ENCODE measurements around the gene PLCXD3.

PLCXD3 gene

GRCh38 chr5:41457094-41457493 lies 53.3 kb downstream of the PLCXD3 start:
- no peak overlapping the region for H3K4me3 ChIP-seq (ENCODE audit: low read depth, low read length)
- no peak for TF ChIP-seq CTCF (IDR thresholded peaks at IDR 0.05; ENCODE audit: borderline replicate concordance, insufficient read depth, low read depth, low read length)

DNA sequence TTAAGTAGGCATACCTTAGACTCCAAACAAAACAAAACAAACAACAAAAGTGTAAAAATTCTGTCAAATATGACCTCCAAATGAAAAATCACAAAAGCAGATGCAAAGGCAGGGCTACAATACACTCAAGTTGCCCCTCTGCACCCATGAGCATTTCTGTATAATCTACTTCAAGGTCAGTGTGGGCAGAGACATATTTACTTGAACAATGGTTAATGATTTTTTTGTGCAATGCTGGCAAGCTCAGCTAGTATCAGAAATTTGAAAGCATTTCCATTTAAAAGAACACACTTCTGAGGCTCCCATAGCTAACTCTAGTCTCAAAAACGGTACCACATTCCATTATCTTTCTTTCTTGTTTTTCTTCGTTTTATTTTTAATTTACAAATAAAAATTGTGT lies 57.9 kb downstream of the PLCXD3 start:
- TF ChIP-seq CTCF (IDR thresholded peaks at IDR 0.05; ENCODE audit: borderline replicate concordance, insufficient read depth, low read depth, low read length) = no peak

DNA sequence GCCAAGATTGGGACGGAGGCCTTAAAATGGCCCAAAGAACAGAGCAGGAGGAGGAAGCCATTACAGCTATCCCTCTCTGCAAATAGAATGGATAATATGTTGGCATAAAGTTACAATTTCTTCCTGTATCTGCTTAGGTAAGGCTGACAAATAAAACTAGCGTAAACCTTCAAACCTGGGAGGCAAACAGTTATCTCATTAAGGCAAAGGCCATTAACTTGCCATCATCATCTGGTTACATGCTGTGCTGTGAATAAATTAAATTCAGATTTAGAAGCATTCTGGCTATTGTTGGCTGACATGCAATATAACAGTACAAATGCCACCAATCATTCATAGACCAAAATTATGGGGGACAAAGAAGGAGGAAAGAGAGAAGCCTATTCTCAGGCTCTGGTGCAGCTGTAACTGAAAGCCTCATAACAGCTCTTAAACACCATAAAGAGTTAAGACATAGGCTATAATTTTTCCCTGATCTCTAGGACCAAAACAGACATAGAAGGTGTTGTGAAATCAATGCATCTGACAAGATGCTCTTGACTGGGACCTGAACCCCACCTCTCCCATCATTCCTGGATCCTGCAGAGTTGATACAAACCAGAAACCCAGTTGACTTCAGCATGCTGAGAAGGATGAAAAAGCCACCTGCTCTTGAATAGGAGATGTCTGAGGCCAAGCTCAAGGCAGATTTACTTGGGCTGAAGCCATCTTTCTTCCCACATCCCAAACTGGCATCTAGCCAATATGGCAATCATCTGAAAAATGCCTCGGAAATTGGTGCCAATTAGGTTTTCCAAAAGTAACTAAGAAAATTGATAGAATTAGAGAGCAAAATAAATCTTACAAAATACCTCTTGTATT lies 62.5 kb downstream of the PLCXD3 start:
- no peak for TF ChIP-seq CTCF (IDR thresholded peaks at IDR 0.05; ENCODE audit: borderline replicate concordance, insufficient read depth, low read depth, low read length)
- H3K4me3 ChIP-seq (ENCODE audit: low read depth, low read length) = no peak overlapping the region

More for the DNA sequence above, 57.9 kb downstream of the PLCXD3 start:
- no peak overlapping the region for H3K4me3 ChIP-seq (ENCODE audit: low read depth, low read length)

DNA sequence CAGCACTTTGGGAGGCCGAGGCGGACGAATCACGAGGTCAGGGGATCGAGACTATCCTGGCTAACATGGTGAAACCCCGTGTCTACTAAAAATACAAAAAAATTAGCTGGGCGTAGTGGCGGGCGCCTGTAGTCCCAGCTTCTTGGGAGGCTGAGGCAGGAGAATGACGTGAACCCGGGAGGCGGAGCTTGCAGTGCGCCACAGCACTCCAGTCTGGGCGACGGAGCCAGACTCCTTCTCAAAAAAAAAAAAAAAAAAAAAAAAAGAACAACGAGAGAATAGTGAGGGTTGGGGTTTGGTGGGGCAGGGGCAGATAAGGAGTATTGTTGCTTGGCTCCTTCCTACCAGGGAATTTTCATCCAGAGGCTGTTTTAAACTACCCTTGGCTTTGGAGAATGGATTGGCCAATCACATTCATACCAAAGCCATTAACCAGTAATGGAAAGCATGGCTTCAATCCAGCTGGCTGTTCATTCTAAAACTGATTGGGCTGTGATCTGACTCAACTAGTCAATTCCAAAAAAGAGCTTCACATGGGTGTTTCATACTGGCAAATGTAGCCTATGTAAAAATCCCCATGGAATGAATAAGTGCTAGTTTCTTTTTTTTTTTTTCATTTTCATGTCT lies 64.4 kb downstream of the PLCXD3 start:
- no peak for TF ChIP-seq CTCF (IDR thresholded peaks at IDR 0.05; ENCODE audit: borderline replicate concordance, insufficient read depth, low read depth, low read length)
- H3K4me3 ChIP-seq (ENCODE audit: low read depth, low read length) = no peak overlapping the region

- no peak overlapping the region for H3K4me3 ChIP-seq (ENCODE audit: low read depth, low read length)
- no peak for TF ChIP-seq CTCF (IDR thresholded peaks at IDR 0.05; ENCODE audit: borderline replicate concordance, insufficient read depth, low read depth, low read length)
Measured at GRCh38 chr5:41435276-41435675, 75.1 kb downstream of the PLCXD3 start.

DNA sequence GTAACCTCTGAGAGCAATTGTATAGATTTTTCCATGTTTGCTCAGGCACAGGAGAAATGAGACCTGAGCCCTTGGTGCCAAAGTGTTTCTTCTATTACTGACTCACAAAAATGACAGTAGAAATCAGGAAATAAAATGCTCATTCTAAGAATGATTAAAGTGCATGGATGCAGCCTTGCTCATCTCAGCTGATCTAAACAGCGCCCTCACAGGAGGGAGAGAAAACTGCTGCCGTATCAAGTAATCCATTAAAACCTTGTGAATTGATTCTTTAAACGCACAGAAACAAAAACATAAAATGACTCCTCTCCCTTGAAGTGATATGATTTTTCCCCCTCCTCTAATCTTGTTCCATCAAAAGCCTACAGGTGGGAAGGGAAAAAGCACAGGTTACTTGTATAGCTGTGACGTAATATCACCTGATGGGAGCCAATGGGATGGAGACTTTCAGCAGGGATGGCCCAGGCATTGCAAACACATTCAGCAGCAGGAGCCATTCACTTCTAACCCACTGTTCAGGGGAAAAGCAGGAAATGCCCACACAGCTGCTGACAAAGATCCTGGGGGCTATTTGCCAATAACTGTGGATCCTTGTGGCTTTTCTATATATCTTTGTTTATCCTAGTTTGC lies 76.7 kb downstream of the PLCXD3 start:
- TF ChIP-seq CTCF (IDR thresholded peaks at IDR 0.05; ENCODE audit: borderline replicate concordance, insufficient read depth, low read depth, low read length) = peak; percentile 50; the same call in 1 of the 2 replicates
- no peak overlapping the region for H3K4me3 ChIP-seq (ENCODE audit: low read depth, low read length)

All from GM12875 (cell line).